ENCODE results near the gene TFDP2.
A peak's percentile ranks its signal among the peaks of the same experiment; 100 is the strongest.
"Not testable (repeated sequence)": the region's sequence is repeated elsewhere in the genome, so short reads cannot be mapped to it uniquely, and the experiment has no call there.

Gene TFDP2

DNA sequence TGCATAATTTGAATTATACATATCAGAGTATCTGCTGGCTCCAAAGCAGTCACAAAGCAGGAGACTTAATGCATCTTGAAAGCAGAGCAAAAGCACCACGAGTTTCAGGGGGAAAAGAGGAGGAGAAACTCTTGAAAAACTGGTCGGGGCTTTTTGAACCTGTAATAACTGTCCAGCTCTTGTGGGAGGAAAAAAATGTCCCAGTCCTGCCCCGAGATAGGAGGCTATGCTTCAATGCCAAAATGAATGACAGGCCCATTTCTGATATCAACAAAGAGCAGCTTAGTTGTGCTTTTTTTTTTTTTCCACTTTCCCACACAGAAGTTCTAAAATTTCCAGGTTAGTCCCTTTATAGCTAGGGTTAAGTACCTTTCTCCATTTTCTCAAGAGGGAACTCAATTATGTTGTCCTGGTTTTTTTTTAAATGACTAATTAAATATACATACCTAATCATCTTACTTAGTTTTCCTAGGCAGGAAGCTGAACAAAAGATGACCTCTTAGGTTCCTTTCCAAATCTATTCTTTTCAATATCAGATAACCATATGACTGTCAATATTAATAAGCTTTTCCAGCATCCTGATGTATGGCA is 120.2 kb downstream of the TFDP2 start:
- Histone ChIP-seq H3K4me3 (no peak overlapping the region), H3K27ac (peak overlapping the region in 2 of 21 experiments; percentile 2 to 12)

DNA sequence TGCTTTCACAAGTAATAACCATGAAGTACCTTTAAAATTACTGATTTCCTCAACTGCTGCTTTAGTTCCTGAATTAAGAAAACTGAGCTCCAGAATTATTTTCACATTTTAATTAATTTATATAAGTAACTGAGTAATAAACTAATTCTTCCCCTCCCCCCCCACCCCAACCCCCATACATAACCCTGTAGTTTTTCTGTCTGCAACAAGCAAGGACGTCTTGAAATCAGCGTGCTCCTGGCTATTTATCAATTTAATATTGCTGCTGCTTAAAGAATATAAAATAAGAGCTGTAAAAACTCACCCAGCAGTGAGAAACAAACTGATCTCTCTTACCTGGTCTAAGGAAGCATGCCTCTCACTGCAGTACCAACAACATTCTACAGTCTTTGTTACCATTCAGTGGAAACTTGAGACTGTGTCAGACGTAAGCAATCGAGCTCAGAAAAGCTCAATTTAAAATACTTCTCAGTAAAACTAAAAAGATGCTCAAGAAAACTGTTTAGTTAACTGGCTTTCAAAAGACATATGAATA is 121.0 kb downstream of the TFDP2 start:
- H3K4me3 ChIP-seq, result peak overlapping the region; percentile 27 to 46 (median 38)
- peak overlapping the region in 16 of 21 experiments; percentile 0 to 67 (median 38) for H3K27ac ChIP-seq

DNA sequence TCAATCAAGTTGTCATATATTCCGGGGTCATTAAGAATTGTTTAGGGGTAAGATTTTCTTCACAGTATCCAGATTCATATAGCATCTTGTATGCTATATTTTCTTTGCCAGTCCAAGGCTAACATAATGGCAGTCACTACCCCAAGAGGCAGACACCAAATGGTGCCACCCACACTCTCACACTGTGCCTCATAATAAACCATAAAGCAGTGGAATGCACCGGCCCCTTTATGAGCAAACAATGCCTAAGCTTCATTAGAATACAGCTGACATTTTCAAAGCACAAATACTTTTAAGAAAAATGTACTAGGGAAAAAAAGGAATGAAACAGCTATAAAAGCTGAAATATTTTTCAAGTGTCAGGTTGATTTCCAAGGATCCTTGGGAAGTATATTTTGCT is 121.6 kb downstream of the TFDP2 start:
- Histone ChIP-seq H3K4me3 (peak overlapping the region; percentile 27 to 46 (median 38)), H3K27ac (peak overlapping the region in 17 of 21 experiments; percentile 0 to 67 (median 39))

DNA sequence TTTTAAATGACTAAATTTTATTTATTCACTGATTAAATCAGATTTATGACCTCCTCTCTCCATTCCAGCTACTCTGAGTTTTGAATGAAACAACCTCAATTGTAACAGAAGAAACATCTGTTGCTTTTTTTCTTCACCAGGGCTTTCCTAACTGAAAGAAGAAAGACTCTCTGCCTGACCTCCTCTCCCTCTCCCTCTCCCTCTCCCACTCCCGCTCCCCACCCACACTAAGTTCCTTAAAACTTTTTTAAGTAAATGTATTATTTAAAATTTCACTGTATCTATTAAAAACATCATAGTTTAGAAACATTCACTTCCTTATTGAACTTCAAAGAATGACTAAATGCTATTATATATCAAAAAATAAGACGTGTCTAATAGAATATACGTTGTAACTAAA is 122.0 kb downstream of the TFDP2 start:
- peak overlapping the region in 6 of 7 experiments; percentile 27 to 46 (median 38) for H3K4me3 ChIP-seq

DNA sequence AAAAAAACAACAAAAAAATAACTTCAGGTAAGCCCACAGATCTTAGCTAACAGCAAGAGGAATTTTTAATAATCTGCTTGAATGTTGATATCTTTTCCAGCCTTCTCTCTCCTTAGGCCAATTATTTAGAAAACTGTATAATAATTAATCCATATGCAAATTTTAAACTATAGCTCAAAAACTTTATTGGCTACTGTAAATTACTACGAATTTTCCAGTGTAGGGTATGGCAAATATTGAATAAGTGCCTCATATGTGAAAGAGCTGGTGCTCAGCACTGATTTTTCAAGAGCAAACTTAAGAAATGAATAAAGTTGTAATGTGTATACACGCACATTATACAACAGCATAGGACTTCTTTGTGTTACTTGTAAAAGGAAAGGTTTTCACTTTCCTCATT is 123.0 kb downstream of the TFDP2 start:
- no peak overlapping the region for H3K27ac ChIP-seq
- H3K4me3 ChIP-seq, result no peak overlapping the region

More for the DNA sequence above, 122.0 kb downstream of the TFDP2 start:
- peak overlapping the region in 5 of 21 experiments; percentile 6 to 67 (median 45) for H3K27ac ChIP-seq

DNA sequence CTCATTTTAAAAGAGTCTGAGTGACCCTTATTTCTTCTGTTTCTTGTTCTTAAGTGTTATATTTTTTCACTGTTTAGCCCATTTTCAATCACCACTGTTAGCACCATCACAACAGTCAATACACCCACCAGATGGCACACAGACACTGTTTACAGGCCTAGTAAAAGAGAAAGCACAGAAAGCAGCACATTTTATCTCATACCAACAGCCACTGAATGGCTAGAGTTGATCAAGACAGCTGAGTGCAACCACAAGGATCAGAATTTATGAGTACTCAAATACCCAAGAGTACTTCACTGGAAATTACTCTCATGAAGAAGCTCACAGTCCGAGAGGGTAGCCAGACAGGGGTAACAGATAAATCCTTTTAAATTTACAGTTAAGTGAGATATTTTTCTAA is 127.0 kb downstream of the TFDP2 start:
- Histone ChIP-seq H3K4me3 (no peak overlapping the region), H3K27ac (peak overlapping the region in 1 of 21 experiments; percentile 17)

DNA sequence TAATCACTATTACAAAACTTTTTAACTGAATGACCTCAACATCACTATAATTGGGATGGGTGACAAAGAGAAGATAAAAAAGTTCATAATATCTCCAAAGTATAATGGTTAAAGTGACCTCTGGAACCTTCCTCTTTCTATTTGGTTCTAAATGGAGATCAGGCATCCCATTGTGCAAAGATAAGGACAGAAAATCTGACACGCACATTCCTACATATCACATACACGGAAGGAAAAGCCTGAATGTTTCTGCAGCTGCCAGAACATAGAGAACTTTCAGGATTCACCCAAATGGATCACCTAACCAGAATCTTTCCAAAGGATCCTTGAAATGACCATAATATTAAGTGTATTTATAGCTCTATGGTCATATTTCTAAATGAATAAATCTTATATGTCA is 128.2 kb downstream of the TFDP2 start:
- Histone ChIP-seq H3K4me3 (no peak overlapping the region), H3K27ac (no peak overlapping the region)

DNA sequence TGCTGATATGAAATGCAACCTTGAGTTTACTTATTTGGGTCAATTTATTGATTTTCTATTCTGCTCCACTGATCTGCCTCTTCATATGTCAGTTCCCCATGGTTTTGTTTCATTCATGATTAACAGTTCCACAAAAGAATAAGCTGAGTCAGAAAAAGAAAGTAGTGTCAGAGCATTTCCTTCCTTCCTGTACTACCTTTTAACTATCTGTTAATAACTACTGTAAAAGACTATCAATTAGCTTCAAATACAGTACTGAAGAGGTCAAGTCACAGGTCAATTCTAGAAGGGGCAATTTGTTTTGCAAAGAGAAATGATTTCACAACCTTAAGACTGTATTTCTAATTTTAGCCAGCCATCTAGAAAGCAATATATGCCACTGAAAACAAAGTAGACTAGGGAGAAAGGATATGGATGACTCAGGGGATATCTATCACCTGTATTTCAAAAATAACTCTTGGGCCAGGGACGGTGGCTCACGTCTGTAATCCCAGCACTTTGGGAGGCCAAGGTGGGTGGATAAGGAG is 129.5 kb downstream of the TFDP2 start:
- no peak overlapping the region for H3K27ac ChIP-seq

DNA sequence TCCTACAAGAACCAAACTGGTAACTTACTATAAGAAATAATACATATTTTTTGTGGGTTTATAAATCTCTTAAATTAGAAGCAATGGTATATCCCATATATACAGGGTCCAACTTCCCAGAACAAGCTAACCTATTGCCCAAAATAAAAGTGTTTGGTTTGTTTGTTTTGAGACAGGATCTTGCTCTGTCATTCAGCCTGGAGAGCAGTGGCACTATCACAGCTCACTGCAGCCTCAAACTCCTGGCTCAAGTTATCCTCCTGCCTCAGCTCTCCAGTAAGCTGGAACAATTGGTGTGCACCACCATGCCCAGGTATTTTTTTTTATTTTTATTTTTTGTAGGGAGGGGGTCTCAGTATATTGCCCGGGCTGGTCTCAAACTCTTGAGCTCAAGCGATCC is 135.4 kb downstream of the TFDP2 start:
- peak overlapping the region in 1 of 21 experiments; percentile 24 for H3K27ac ChIP-seq
- H3K4me3 ChIP-seq, result no peak overlapping the region

More for the DNA sequence above, 129.5 kb downstream of the TFDP2 start:
- H3K4me3 ChIP-seq, result no peak overlapping the region

DNA sequence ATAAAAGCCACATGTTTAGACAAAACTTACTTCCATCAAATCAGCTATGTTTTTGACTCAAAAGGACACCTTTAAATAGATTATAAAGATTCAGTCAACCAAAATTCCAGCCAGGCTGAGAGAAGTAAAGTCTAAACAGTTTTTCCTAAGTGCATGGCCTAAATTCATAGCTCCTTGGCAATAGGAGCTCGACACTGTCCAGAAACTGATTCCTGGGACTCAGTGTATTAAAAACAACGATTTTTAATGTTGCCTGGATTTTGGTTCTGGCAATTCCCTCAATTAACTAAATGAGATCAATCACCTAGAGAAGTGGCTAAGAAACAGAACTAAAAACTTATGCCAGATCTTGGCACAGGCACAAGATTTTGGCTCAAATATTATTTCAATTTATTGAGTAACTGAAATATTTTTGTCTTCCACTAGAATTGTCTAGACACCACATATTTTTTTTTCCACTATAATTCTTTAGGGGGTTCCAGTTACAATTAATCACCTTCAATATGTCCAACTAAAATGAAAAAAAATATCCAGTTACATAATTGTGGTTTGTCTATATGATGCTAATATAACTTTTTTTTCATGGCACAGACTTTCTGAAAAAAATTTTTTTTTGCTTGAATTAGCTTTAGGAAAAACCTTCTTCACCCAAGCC is 135.9 kb downstream of the TFDP2 start:
- H3K27ac ChIP-seq, result no peak overlapping the region
- no peak overlapping the region for H3K4me3 ChIP-seq

DNA sequence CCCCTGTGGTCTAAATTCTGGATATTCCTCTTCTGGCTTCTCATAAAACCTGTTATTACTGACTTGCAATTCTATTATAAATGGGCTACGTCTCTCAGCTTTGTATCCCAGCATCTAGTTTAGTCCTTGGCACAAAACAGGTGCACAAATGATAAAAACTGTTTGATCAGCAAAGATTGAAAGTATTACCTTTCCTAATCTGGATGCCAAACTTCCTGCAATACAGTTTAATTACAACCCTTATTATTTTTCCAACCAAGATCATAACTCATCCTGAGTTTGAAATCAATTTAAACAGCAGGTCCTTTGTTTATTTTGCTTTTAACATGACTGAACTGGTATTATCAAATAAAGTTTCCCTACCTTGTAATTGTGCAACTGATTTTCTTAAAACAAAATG is 140.3 kb downstream of the TFDP2 start:
- Histone ChIP-seq H3K27ac (no peak overlapping the region), H3K4me3 (no peak overlapping the region)

DNA sequence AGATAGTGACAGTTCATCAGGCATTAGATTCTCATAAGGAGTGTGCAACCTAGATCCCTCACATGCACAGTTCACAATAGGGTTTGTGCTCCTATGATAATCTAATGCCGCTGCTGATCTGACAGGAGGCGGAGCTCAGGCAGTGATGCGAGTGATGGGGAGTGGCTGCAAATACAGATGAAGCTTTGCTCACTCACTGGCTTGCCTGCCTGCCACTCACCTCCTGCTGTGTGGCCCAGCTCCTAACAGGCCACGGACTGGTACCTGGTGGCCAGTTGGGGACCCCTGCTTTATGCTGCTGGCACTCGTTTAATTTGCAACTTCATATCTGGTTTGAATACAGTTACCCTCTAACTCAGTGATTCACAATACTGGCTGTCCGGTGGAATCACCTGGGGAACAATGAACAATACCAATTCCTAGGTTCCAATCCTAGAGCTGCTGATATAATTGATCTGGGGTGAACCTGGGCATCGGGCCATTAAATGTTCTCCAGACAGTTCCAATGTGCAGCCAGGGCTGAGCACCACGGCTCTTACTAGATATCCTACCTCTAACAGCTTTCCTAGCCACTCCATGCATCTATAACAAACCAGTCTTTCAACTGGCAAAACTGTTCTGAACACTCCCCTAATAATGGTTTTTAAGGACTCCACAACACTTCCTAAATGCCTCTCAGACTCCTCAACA is 141.5 kb downstream of the TFDP2 start:
- no peak overlapping the region for H3K4me3 ChIP-seq
- no peak overlapping the region for H3K27ac ChIP-seq

DNA sequence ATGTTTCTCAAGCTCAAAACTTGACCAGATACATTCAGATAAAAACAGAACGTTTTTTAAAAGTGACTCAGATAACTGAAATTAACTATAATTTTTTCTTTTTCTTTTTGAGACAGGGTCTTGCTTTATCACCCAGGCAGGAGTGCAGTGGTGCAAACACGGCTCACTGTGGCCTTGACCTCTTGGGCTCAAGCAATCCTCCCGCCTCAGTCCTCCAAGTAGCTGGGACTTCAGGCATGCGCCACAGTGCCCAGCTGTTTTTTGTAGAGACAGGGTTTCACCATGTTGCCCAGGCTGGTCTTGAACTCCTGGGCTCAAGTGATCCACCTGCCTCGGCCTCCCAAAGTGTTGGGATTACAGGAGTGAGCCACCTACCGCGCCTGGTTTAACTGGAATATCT is 144.4 kb downstream of the TFDP2 start:
- H3K4me3 ChIP-seq, H3K27ac ChIP-seq: not testable (repeated sequence)

DNA sequence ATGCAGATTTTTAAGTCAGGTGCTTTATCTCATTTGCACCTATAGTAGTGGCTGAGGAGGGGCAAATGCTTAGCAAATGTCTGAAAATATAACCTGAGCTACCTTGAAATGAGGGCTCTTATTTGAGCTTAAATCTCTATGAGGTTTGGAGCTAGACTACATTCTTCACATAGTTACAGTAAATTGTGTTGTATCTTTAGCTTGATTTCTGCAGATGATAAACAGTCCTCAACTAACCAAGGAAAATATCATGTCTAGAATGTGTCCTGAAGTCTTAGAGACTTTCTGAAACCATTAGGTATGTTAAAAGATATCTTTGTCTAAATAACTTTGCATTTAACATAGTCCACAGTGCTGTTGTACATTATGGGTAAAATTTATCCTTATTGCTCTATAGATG is 145.3 kb downstream of the TFDP2 start:
- Histone ChIP-seq H3K4me3 (no peak overlapping the region), H3K27ac (no peak overlapping the region)

DNA sequence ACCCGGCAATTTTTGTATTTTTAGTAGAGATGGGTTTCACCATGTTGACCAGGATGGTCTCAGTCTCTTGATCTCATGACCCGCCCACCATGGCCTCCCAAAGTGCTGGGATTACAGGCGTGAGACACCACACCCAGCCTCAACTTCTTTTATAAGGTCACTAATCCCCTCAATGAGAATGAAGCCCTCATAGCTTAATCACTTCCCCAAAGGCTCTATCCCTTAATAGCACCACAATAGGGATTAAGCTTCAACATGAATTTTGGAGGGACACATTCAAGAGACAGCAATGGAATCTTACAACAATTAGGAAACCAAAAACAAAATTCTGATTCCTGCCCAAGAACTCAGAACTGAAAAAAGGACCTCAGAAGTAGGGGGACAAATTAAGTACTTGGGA is 146.1 kb downstream of the TFDP2 start:
- Histone ChIP-seq H3K27ac (no peak overlapping the region), H3K4me3 (no peak overlapping the region)

DNA sequence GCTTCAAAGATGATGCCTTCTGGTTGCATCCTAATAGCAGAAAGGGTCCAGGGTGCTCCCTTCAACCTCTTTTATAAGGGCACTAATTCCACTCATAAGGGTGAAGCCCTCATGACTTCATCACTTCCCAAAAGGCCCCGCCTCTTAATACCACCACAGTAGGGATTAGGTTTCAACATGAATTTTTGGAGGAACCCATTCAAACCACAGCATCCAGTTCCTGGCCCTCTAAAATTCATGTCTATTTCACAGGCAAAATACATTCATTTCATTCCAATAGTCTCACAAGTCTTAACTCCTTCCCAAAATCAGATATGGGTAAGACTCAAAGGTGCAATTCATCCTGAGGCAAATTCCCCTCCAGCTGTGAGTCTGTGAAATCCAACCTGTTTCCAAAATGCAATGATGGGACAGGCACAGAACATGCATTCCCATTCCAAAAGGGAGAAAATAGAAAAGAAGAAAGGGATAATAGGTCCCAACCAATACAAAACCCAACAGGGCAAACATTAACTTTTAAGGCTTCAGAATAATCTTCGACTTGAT is 148.9 kb downstream of the TFDP2 start:
- Histone ChIP-seq H3K27ac (no peak overlapping the region), H3K4me3 (no peak overlapping the region)

DNA sequence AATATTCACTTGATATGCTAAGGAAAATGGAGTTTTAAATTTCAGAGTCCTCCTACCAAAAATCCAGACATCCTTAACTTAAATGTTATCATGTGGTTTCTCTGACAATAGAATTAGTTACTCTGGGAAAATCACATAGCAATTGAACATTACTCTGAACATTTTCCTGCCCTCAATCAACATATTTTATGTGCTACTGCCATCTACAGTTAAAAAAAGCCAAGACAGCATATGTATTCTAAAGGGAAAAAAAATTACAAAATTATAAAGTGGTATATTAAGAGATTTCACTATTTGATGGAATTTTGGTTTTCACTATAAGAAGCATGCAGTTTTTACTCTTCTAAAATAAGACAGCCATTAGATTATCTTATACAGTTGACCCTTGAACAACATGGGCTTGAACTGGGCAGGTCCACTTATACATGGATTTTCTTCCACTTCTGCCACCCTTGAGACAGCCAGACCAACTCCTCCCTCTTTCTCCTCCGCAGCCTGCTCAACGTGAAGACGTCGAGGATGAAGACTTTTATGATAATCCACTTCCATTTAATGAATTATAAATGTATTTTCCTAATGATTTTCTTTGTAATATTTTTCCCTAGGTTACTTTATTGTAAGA is 150.6 kb downstream of the TFDP2 start:
- no peak overlapping the region for H3K4me3 ChIP-seq
- no peak overlapping the region for H3K27ac ChIP-seq

DNA sequence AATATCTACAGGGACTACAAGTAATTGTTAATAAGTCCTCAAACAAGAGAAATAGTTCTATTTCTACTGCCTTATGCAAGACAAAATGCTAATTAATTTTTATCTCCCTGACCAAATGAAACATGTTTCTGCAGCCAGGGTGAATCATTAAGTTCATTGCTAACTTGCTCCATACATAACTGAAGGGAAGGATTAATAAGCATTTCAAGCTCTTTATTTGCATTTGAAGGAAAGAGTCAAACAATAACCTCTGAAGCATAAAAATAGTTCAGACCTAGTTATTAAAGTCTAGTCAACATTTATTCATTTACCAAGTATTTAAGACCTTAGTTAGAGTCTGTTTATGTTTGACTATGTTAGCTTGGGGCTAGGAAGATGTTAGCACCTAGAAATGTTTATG is 152.9 kb downstream of the TFDP2 start:
- Histone ChIP-seq H3K27ac (peak overlapping the region in 1 of 21 experiments; percentile 50), H3K4me3 (no peak overlapping the region)

DNA sequence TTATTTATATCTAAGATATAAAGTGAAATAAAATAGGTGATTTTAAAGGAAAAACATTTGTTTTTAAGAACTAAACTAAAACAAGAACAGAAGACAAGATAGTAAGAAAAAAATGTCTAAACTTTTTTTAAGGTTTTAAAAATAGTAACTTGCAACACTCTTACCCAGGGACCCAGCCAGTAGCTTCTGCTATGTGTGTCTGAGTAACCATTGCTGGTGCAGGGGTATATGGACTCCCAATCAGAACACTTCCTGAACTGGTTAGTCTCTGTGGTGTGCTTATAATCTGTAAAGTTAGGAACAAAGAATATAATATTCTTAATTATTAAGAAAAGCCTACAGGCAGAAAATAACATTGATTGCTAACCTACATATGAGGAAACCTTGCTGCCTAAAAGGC is 154.5 kb downstream of the TFDP2 start:
- H3K27ac ChIP-seq, result no peak overlapping the region
- H3K4me3 ChIP-seq, result no peak overlapping the region

DNA sequence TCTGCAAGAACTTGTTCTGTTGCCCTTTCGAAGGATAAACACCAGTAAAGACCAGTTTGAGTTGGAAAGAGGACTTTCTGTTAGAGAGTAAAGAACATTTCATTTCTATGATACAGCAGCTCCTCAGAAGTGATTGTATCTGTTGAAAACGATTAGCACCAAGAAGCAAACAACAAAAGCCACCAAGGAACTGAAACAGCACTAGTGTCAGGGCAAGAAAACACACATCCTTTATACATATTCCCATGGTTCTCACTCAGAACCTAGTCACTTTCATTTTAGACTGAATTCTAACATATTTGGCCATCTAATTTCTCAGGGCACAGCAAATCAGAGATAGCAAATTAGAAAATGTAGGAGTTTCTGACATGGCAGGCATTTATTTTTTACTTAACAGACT is 156.8 kb downstream of the TFDP2 start:
- H3K4me3 ChIP-seq, result no peak overlapping the region
- peak overlapping the region in 1 of 21 experiments; percentile 24 for H3K27ac ChIP-seq
